ENCODE results near the gene CDCA4.

DNA sequence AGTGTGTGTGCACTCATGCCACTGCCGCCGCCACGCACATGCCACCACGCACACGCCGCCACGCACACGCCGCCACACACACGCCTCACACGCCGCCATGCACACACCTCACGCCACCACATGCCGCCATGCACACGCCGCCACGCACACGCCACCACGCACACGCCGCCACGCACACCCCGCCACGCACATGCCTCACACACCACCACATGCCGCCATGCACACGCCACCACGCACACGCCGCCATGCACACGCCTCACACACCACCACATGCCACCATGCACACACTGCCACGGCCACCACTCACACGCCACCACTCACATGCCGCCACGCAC is 29.0 kb downstream of the CDCA4 start:
- no peak for TF ChIP-seq SREBF1 (IDR thresholded peaks at IDR 0.05; ENCODE audit: low read length)
- TF ChIP-seq, protein P1, sequence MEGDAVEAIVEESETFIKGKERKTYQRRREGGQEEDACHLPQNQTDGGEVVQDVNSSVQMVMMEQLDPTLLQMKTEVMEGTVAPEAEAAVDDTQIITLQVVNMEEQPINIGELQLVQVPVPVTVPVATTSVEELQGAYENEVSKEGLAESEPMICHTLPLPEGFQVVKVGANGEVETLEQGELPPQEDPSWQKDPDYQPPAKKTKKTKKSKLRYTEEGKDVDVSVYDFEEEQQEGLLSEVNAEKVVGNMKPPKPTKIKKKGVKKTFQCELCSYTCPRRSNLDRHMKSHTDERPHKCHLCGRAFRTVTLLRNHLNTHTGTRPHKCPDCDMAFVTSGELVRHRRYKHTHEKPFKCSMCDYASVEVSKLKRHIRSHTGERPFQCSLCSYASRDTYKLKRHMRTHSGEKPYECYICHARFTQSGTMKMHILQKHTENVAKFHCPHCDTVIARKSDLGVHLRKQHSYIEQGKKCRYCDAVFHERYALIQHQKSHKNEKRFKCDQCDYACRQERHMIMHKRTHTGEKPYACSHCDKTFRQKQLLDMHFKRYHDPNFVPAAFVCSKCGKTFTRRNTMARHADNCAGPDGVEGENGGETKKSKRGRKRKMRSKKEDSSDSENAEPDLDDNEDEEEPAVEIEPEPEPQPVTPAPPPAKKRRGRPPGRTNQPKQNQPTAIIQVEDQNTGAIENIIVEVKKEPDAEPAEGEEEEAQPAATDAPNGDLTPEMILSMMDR (IDR thresholded peaks at IDR 0.05 in 2 of 3, conservative IDR thresholded peaks at IDR 0.05 in 1 of 3; ENCODE audit: control insufficient read depth in 2 of 3, extremely low read depth in 1 of 3, insufficient read depth in 1 of 3, low read depth in 3 of 3, low read length in 3 of 3) = no peak
- no peak for TF ChIP-seq POLR2AphosphoS5 (IDR thresholded peaks at IDR 0.05; ENCODE audit: low read length)
- no peak for TF ChIP-seq RCOR1 (conservative IDR thresholded peaks at IDR 0.05; ENCODE audit: low read depth, low read length)
- TF ChIP-seq EP300 (IDR thresholded peaks at IDR 0.05; ENCODE audit: borderline replicate concordance in 1 of 2, control insufficient read depth in 1 of 2, low read depth in 2 of 2, low read length in 2 of 2) = no peak
- no peak for TF ChIP-seq TBL1XR1 (IDR thresholded peaks at IDR 0.05; ENCODE audit: low read depth, low read length)
- TF ChIP-seq, protein P2, sequence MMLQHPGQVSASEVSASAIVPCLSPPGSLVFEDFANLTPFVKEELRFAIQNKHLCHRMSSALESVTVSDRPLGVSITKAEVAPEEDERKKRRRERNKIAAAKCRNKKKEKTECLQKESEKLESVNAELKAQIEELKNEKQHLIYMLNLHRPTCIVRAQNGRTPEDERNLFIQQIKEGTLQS (IDR thresholded peaks at IDR 0.05; ENCODE audit: borderline replicate concordance, extremely low read depth, low read depth, low read length) = no peak
- no peak for TF ChIP-seq NFYA (IDR thresholded peaks at IDR 0.05; ENCODE audit: borderline replicate concordance, low read depth, low read length)
- no peak for TF ChIP-seq HDGF (IDR thresholded peaks at IDR 0.05)
- TF ChIP-seq EZH2 (IDR thresholded peaks at IDR 0.05; ENCODE audit: borderline replicate concordance, control insufficient read depth, low read depth, low read length) = no peak
- TF ChIP-seq PAX5 (IDR thresholded peaks at IDR 0.05; ENCODE audit: borderline replicate concordance, low read depth, low read length) = no peak

All from GM12878 (cell line).